ENCODE results near the gene CEP95. TPM values are rescaled to one million over a fixed set of nuclear protein-coding genes. Genes with fewer than 3 reads are reported as not detected.
"Not testable (repeated sequence)": the region's sequence is repeated elsewhere in the genome, so short reads cannot be mapped to it uniquely, and the experiment has no call there.

Gene CEP95
- 10 to 100 TPM; 62.6 to 91.3 (median 75.8) TPM for total RNA-seq

- intact Hi-C loops (cut with DNase I): no loop called here
- H3K27ac ChIP-seq: peak within 1 kb of the TSS; percentile 99 to 100 (median 100)
- peaks cover 50 to 51% of the 10 kb centered on the region in 2 donors for H3K36me3 ChIP-seq
Observed at GRCh38 chr17:64506576-64507412, at the start of gene CEP95. CEP95 (plus strand) TSS chr17:64506977; CDS start chr17:64507098, 121 bp downstream.

GRCh38 chr17:64457156-64457555 lies 49.6 kb upstream of the CEP95 start:
- Histone ChIP-seq H3K4me1 (peaks cover 0 to 7% of the 10 kb centered on the region in 2 donors), H3K4me3 (replicated peaks in 1 of 3) (no peak overlapping the region), H3K9me3 (no peaks in the 10 kb centered on the region), H3K36me3 (no peaks in the 10 kb centered on the region), H3K27ac (no peak overlapping the region), H3K27me3 (no peaks in the 10 kb centered on the region)
- intact Hi-C loops (cut with DNase I): no loop called here
- TF ChIP-seq CTCF (IDR thresholded peaks at IDR 0.05) (no peak), POLR2A (IDR thresholded peaks at IDR 0.05) (no peak)
- 30 to 35% methylated on average over 7 of the region's 7 CpGs for WGBS, 2 donors
- DNase-seq: peak; percentile 31 to 37

More at GRCh38 chr17:64506576-64507412, at the start of gene CEP95:
- WGBS, 2 donors: 0 to 1% methylated on average over 44 to 50 of the region's 77 CpGs
- Histone ChIP-seq H3K4me1 (peaks cover 17 to 44% of the 10 kb centered on the region in 2 donors), H3K9me3 (no peaks in the 10 kb centered on the region), H3K4me3 (replicated peaks in 1 of 3) (peak within 1 kb of the TSS; percentile 94 to 99 (median 97)), H3K27me3 (no peaks in the 10 kb centered on the region)
- TF ChIP-seq CTCF (IDR thresholded peaks at IDR 0.05) (no peak), POLR2A (IDR thresholded peaks at IDR 0.05) (peak in 1 of 2 donors; percentile 84)
- peak; percentile 94 to 96 for DNase-seq

- DNase-seq: no peak
- Histone ChIP-seq H3K4me3 (replicated peaks in 1 of 3) (no peak overlapping the region), H3K27ac (no peak overlapping the region), H3K4me1 (peaks cover 0 to 7% of the 10 kb centered on the region in 2 donors), H3K9me3 (no peaks in the 10 kb centered on the region), H3K36me3 (no peaks in the 10 kb centered on the region), H3K27me3 (no peaks in the 10 kb centered on the region)
- intact Hi-C loops (cut with DNase I): no loop called here
- 89 to 93% methylated on average over 5 to 8 of the region's 8 CpGs for WGBS, 2 donors
- TF ChIP-seq POLR2A (IDR thresholded peaks at IDR 0.05) (no peak), CTCF (IDR thresholded peaks at IDR 0.05) (no peak)
Observed at GRCh38 chr17:64458756-64459155, 48.0 kb upstream of the CEP95 start.

- intact Hi-C loops (cut with DNase I): no loop called here
- WGBS, 2 donors: 90 to 96% methylated on average over 6 of the region's 6 CpGs
- Histone ChIP-seq H3K36me3 (no peaks in the 10 kb centered on the region), H3K4me3 (replicated peaks in 1 of 3) (no peak overlapping the region), H3K9me3 (no peaks in the 10 kb centered on the region), H3K27me3 (no peaks in the 10 kb centered on the region), H3K4me1 (peaks cover 0 to 7% of the 10 kb centered on the region in 2 donors), H3K27ac (no peak overlapping the region)
- no peak for DNase-seq
- TF ChIP-seq CTCF (IDR thresholded peaks at IDR 0.05): no peak
- TF ChIP-seq POLR2A (IDR thresholded peaks at IDR 0.05): no peak
Observed at GRCh38 chr17:64459284-64459747, 47.5 kb upstream of the CEP95 start.

- H3K4me3 ChIP-seq (replicated peaks in 1 of 3); H3K4me1 ChIP-seq; H3K9me3 ChIP-seq; H3K27me3 ChIP-seq; H3K36me3 ChIP-seq; DNase-seq; H3K27ac ChIP-seq; intact Hi-C loops (cut with DNase I): not testable (repeated sequence)
- 97 to 98% methylated on average over 7 of the region's 7 CpGs for WGBS, 2 donors
Observed at GRCh38 chr17:64459818-64460217, 47.0 kb upstream of the CEP95 start.

Measured in thyroid gland (tissue), 4 donors.